CD14-positive monocyte (primary cell): ENCODE results near the gene GPALPP1. TPM values are rescaled to one million over a fixed set of nuclear protein-coding genes. Genes with fewer than 3 reads are reported as not detected.

Experiments used
- DNase-seq, 3 donors: peaks; one replicate each; pipeline ENCODE4 v3.0.0-alpha.2; 2011 to 2022
- H2AFZ ChIP-seq: 2 replicates; pipeline ENCODE4 v1.6.0; 2012; ENCODE audit warnings: mild to moderate bottlenecking, low read depth, low read length, inconsistent platforms; ENCODE audit not compliant: insufficient read depth, poor library complexity, severe bottlenecking
- H3K27ac ChIP-seq, 2 donors: 1 replicate in 1 of 2; 2 replicates in 1 of 2; pipeline ENCODE4 v1.5.1; 2012 to 2013; ENCODE audit warnings: low read length in 2 of 2, control low read depth in 1 of 2, inconsistent platforms in 1 of 2, low read depth in 1 of 2, mild to moderate bottlenecking in 1 of 2
- H3K27me3 ChIP-seq, 2 donors: one replicate each; pipeline versions ENCODE4 v1.6.0 to v1.6.1; 2011 to 2013; ENCODE audit warnings: low read length in 2 of 2; ENCODE audit not compliant: control insufficient read depth in 2 of 2, insufficient read depth in 2 of 2
- H3K36me3 ChIP-seq, 2 donors: replicated peaks in 1 of 2; 1 replicate in 1 of 2; 2 replicates in 1 of 2; pipeline versions ENCODE4 v1.5.1 to v1.6.1; 2012 to 2013; ENCODE audit warnings: low read length in 2 of 2, control low read depth in 1 of 2, inconsistent platforms in 1 of 2, mild to moderate bottlenecking in 1 of 2; ENCODE audit not compliant: insufficient read depth in 2 of 2, control insufficient read depth in 1 of 2
- H3K4me1 ChIP-seq, 2 donors: 1 replicate in 1 of 2; 2 replicates in 1 of 2; pipeline versions ENCODE4 v1.5.1 to v1.6.1; 2012 to 2013; ENCODE audit warnings: low read length in 2 of 2, control low read depth in 1 of 2, inconsistent platforms in 1 of 2, mild to moderate bottlenecking in 1 of 2, moderate library complexity in 1 of 2; ENCODE audit not compliant: insufficient read depth in 2 of 2, control insufficient read depth in 1 of 2
- H3K4me2 ChIP-seq: replicated peaks from 2 replicates; pipeline ENCODE3; 2012; ENCODE audit warnings: low read length, moderate library complexity, mild to moderate bottlenecking; ENCODE audit not compliant: poor library complexity, severe bottlenecking; ENCODE audit errors: extremely low read depth
- H3K4me3 ChIP-seq, 3 experiments: fragments of 200-600 bp in 1 of 3; sonication (generic) in 1 of 3; replicated peaks in 1 of 3; 1 replicate in 2 of 3; 2 replicates in 1 of 3; pipeline ENCODE4 v1.5.1; 2011 to 2013; ENCODE audit warnings: low read length in 3 of 3, mild to moderate bottlenecking in 3 of 3, control low read depth in 2 of 3, low read depth in 2 of 3, inconsistent platforms in 1 of 3, moderate library complexity in 1 of 3
- H3K79me2 ChIP-seq: 2 replicates; pipeline ENCODE4 v1.6.0; 2012; ENCODE audit warnings: mild to moderate bottlenecking, control low read depth, inconsistent platforms, low read length, moderate library complexity; ENCODE audit not compliant: insufficient read depth
- H3K9ac ChIP-seq: 2 replicates; pipeline ENCODE4 v1.6.0; 2017; ENCODE audit warnings: low read length, mild to moderate bottlenecking; ENCODE audit not compliant: insufficient read depth, poor library complexity, severe bottlenecking
- H3K9me3 ChIP-seq, 2 donors: replicated peaks in 1 of 2; 1 replicate in 1 of 2; 2 replicates in 1 of 2; pipeline versions ENCODE4 v1.5.1 to v1.6.1; 2012 to 2013; ENCODE audit warnings: low read length in 2 of 2, control low read depth in 1 of 2; ENCODE audit not compliant: control insufficient read depth in 1 of 2, insufficient read depth in 1 of 2
- H4K20me1 ChIP-seq: 2 replicates; pipeline ENCODE4 v1.6.0; 2012; ENCODE audit warnings: mild to moderate bottlenecking, low read length, control low read depth, moderate library complexity; ENCODE audit not compliant: insufficient read depth
- H3K27ac Mint-ChIP-seq, 7 donors: one replicate each; pipeline ENCODE4 v1.8.0; 2020; ENCODE audit warnings: mild to moderate bottlenecking in 7 of 7, mixed read lengths in 7 of 7, moderate library complexity in 6 of 7, inconsistent platforms in 2 of 7
- H3K27me3 Mint-ChIP-seq, 3 donors: one replicate each; pipeline ENCODE4 v1.8.0; 2021 to 2022; ENCODE audit warnings: low read depth in 3 of 3, mild to moderate bottlenecking in 3 of 3, mixed read lengths in 3 of 3, moderate library complexity in 3 of 3, inconsistent platforms in 1 of 3
- H3K36me3 Mint-ChIP-seq, 2 donors: one replicate each; pipeline ENCODE4 v1.8.0; 2020; ENCODE audit warnings: mixed read lengths in 2 of 2, inconsistent platforms in 1 of 2, mild to moderate bottlenecking in 1 of 2
- H3K4me1 Mint-ChIP-seq: one replicate; pipeline ENCODE4 v1.8.0; 2020; ENCODE audit warnings: mild to moderate bottlenecking, mixed read lengths
- H3K4me3 Mint-ChIP-seq, 2 donors: one replicate each; pipeline ENCODE4 v1.8.0; 2020; ENCODE audit warnings: mild to moderate bottlenecking in 2 of 2, mixed read lengths in 2 of 2, moderate library complexity in 1 of 2
- H3K9me3 Mint-ChIP-seq, 7 donors: one replicate each; pipeline ENCODE4 v1.8.0; 2020 to 2022; ENCODE audit warnings: mixed read lengths in 7 of 7, mild to moderate bottlenecking in 6 of 7, moderate library complexity in 6 of 7, inconsistent platforms in 2 of 7
- CTCF ChIP-seq: fragments of 200-600 bp; IDR thresholded peaks from one replicate; pipeline ENCODE4 v1.8.0; 2022; ENCODE audit warnings: antibody characterized with exemption, mild to moderate bottlenecking
- WGBS: methylation state at CpG from one replicate; pipeline ENCODE4 v1.1.5; 2013; ENCODE audit warnings: missing lambda C conversion rate; ENCODE audit not compliant: insufficient coverage; 5-methylcytosine and 5-hydroxymethylcytosine counted together
- intact Hi-C, 2 donors: fragments of 100-400 bp; cut with micrococcal nuclease; formaldehyde crosslinking; loops; one replicate each; pipeline versions ENCODE4 v1.15.0 to v1.15.1; 2023
- polyA plus RNA-seq, 3 donors: library from polyadenylated mRNA; depleted of rRNA in 1 of 3; unstranded in 2 of 3; stranded (reverse) in 1 of 3; fragments of 300-500 nt in 2 of 3; fragments of >200 nt in 1 of 3; fragmentation: Illumina TruSeq in 2 of 3; gene quantifications; 1 replicate in 2 of 3; 2 replicates in 1 of 3; pipeline ENCODE4 v1.2.3, GENCODE V29; 2012 to 2021

Gene GPALPP1
- polyA plus RNA-seq, 3 donors, result 9.4 to 13.7 (median 11.4) TPM

GRCh38 chr13:44976949-44977583, 12.3 kb upstream of the GPALPP1 start:
- Histone ChIP-seq H3K79me2 (no peaks in the 10 kb centered on the region), H3K4me3 (no peak overlapping the region), H3K9me3 (no peaks in the 10 kb centered on the region), H3K36me3 (peaks cover 26 to 44% of the 10 kb centered on the region in 2 donors), H3K27me3 (no peaks in the 10 kb centered on the region), H2AFZ (no peak overlapping the region), H4K20me1 (no peaks in the 10 kb centered on the region), H3K4me2 (no peak overlapping the region), H3K9ac (no peak overlapping the region), H3K27ac (peak overlapping the region in 1 of 2 donors; percentile 18), H3K4me1 (peaks cover 8 to 15% of the 10 kb centered on the region in 2 donors)
- H3K27ac Mint-ChIP-seq, result peak overlapping the region in 3 of 7 donors; percentile 27 to 68 (median 32)
- H3K4me1 Mint-ChIP-seq, result peaks cover 4% of the 10 kb centered on the region
- H3K4me3 Mint-ChIP-seq, result no peak overlapping the region
- DNase-seq, result no peak
- H3K9me3 Mint-ChIP-seq, result no peaks in the 10 kb centered on the region
- no peak for TF ChIP-seq CTCF
- WGBS, result no CpG with 5 or more reads among the region's 1 CpG
- H3K36me3 Mint-ChIP-seq, result peaks cover 24 to 34% of the 10 kb centered on the region in 2 donors
- H3K27me3 Mint-ChIP-seq, result no peaks in the 10 kb centered on the region
- intact Hi-C loops, result no loop called here

- WGBS, result no CpG with 5 or more reads among the region's 1 CpG
- no peak overlapping the region for H3K27ac Mint-ChIP-seq
- TF ChIP-seq CTCF, result no peak
Measured at GRCh38 chr13:44978328-44978727, 11.0 kb upstream of the GPALPP1 start.

More at GRCh38 chr13:44978328-44978727, 11.0 kb upstream of the GPALPP1 start:
- DNase-seq, result no peak
- Histone ChIP-seq H2AFZ (no peak overlapping the region), H3K27ac (no peak overlapping the region), H3K36me3 (peaks cover 26 to 42% of the 10 kb centered on the region in 2 donors), H4K20me1 (no peaks in the 10 kb centered on the region), H3K9me3 (no peaks in the 10 kb centered on the region), H3K79me2 (peaks cover 3% of the 10 kb centered on the region), H3K4me3 (no peak overlapping the region), H3K27me3 (no peaks in the 10 kb centered on the region), H3K4me1 (peaks cover 8 to 15% of the 10 kb centered on the region in 2 donors), H3K4me2 (no peak overlapping the region), H3K9ac (no peak overlapping the region)
- H3K4me3 Mint-ChIP-seq, result no peak overlapping the region
- H3K9me3 Mint-ChIP-seq, result no peaks in the 10 kb centered on the region
- H3K36me3 Mint-ChIP-seq, result peaks cover 23 to 31% of the 10 kb centered on the region in 2 donors
- peaks cover 4% of the 10 kb centered on the region for H3K4me1 Mint-ChIP-seq
- no peaks in the 10 kb centered on the region for H3K27me3 Mint-ChIP-seq
- intact Hi-C loops, result no loop called here
